Epithelial cell of esophagus (primary cell): Measurements from ENCODE around the gene RBFOX2.
A peak's percentile ranks its signal among the peaks of the same experiment; 100 is the strongest.

Experiments used
- DNase-seq: peaks from one replicate; pipeline ENCODE4 v3.0.0; 2010; ENCODE audit warnings: low read depth
- H3K4me3 ChIP-seq: 2 replicates; pipeline ENCODE4 v1.5.1; 2011; ENCODE audit warnings: mild to moderate bottlenecking, low read length, control low read depth
- CTCF ChIP-seq: IDR thresholded peaks from 2 replicates; pipeline ENCODE4 v1.5.1; 2011; ENCODE audit warnings: low read depth, mild to moderate bottlenecking, low read length, control low read depth, inconsistent platforms; ENCODE audit not compliant: insufficient read depth; ENCODE audit errors: missing control alignments

Gene RBFOX2

GRCh38 chr22:35970616-35971455 lies 57.8 kb downstream of the RBFOX2 start:
- DNase-seq: no peak
- TF ChIP-seq CTCF: no peak
- no peak overlapping the region for H3K4me3 ChIP-seq

DNA sequence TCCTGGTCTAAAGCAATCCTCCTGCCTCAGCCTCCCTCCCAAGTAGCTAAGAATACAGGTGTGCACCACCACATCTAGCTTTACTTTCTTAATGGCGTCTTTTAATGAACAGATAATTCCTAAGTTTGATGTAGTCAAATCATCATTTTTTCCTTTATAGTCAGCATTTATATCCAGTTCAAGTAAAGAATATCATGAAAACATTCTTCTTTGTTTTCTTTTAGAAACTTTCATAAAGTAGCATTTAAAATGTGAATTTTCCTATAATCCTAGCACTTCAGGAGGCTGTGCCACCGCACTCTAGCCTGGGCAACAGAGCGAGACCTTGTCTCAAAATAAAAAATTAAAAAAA lies 61.6 kb downstream of the RBFOX2 start:
- no peak for TF ChIP-seq CTCF
- H3K4me3 ChIP-seq: no peak overlapping the region
- DNase-seq: no peak

- no peak for DNase-seq
- TF ChIP-seq CTCF: no peak
These were observed 62.1 kb downstream of the RBFOX2 start for GRCh38 chr22:35966314-35967045.

DNA sequence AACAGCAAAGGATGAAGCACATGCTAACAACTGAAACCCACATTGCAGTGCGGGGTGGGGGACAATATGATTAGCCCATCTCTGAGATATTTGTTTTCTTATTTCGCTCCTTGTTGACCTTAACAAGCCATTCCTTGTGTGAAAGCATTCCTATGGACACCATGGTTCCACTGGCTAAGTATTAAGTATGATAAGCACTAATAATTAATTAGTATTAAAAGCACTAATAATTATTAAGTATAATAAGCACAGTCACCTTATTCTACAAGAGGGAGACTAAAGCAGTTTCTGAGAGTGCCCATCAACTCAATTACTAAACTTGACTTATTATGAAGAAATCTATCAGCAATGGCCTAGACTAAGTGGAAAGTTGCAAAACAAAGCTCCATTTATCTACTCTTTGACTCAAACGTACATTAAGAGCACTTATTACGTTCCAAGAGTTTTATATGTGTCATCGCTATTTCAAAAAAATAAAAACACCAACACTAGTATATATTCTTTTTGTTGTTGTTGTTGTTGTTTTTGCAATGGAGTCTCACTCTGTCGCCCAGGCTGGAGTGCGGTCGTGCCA lies 65.3 kb downstream of the RBFOX2 start:
- no peak for DNase-seq
- TF ChIP-seq CTCF: no peak
- H3K4me3 ChIP-seq: no peak overlapping the region

More at GRCh38 chr22:35966314-35967045, 62.1 kb downstream of the RBFOX2 start:
- no peak overlapping the region for H3K4me3 ChIP-seq

GRCh38 chr22:35961480-35962295 lies 66.9 kb downstream of the RBFOX2 start:
- H3K4me3 ChIP-seq: no peak overlapping the region
- no peak for TF ChIP-seq CTCF
- DNase-seq: peak; percentile 22

- no peak overlapping the region for H3K4me3 ChIP-seq
- no peak for TF ChIP-seq CTCF
- no peak for DNase-seq
These were observed 67.8 kb downstream of the RBFOX2 start for GRCh38 chr22:35960854-35961253.
